Spinal cord (tissue), 10 donors: ENCODE data around the gene DUOXA1. TPM values are rescaled to one million over a fixed set of nuclear protein-coding genes. Genes with fewer than 3 reads are reported as not detected.

Source experiments
- DNase-seq, 6 donors: peaks; one replicate each; pipeline versions ENCODE4 v3.0.0 to v3.0.0-alpha.2; 2013 to 2015; ENCODE audit warnings: low spot score in 6 of 6, low read depth in 4 of 6
- H3K27ac ChIP-seq: one replicate; pipeline ENCODE4 v1.5.1; 2013; ENCODE audit warnings: low read depth, low read length, control low read depth
- H3K27me3 ChIP-seq: one replicate; pipeline ENCODE4 v1.6.1; 2013; ENCODE audit warnings: low read length; ENCODE audit not compliant: control insufficient read depth, insufficient read depth
- H3K36me3 ChIP-seq: one replicate; pipeline ENCODE4 v1.6.1; 2013; ENCODE audit warnings: low read length; ENCODE audit not compliant: control insufficient read depth, insufficient read depth
- H3K4me1 ChIP-seq: one replicate; pipeline ENCODE4 v1.6.1; 2013; ENCODE audit warnings: low read length; ENCODE audit not compliant: control insufficient read depth, insufficient read depth
- H3K4me3 ChIP-seq: one replicate; pipeline ENCODE4 v1.5.1; 2013; ENCODE audit warnings: low read depth, low read length, control low read depth
- H3K9me3 ChIP-seq: one replicate; pipeline ENCODE4 v1.6.1; 2013; ENCODE audit warnings: low read length; ENCODE audit not compliant: control insufficient read depth, insufficient read depth
- WGBS: methylation state at CpG from one replicate; pipeline ENCODE4 v1.1.5; 2013; ENCODE audit warnings: missing lambda C conversion rate; ENCODE audit not compliant: insufficient coverage; 5-methylcytosine and 5-hydroxymethylcytosine counted together
- polyA plus RNA-seq, 2 donors: library from polyadenylated mRNA; unstranded; fragments of 120-200 nt; gene quantifications; one replicate each; pipeline ENCODE4 v1.2.1, GENCODE V29; 2013; ENCODE audit not compliant: insufficient read length in 2 of 2
- total RNA-seq, 2 donors: library from RNA; depleted of rRNA in 1 of 2; stranded (reverse); fragments of 120-200 nt in 1 of 2; fragments of >200 nt in 1 of 2; gene quantifications; one replicate each; pipeline versions ENCODE4 v1.2.3 to v1.2.4, GENCODE V29; 2013 to 2014
- donor health status: healthy.

Gene DUOXA1
- total and polyA plus RNA-seq, 4 donors: 0.11 TPM; not detected in 3

DNA sequence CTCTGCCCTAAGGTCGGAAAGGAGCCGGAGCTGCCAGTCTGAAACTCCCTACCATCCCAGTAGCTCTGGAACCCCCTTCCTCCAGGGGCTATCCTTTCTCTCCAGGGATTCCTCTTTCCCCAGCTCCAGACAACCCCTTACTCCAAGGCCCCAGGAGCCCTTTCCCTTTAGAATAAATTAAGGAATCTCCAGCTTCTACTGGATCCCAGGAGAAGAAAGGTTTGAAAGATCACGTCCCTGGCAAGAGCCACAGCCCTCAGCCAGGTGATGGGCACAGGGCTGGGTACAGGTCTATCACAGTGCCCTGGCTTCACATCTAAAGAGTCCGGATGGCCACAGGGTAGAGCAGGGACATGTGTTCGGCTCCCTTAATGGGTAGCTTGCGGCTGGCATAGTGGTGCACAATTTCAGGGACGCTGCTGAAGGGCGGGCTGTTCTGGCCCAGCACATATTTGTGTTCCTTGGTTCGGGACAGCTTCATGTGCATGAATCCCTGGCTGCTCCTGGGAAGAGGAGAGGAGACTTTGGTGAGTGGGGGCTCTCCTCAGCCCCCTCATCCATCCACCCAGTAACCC, 38.0 kb upstream of the DUOXA1 start:
- H3K27ac ChIP-seq: peak overlapping the region; percentile 93
- peak overlapping the region; percentile 48 for H3K4me3 ChIP-seq
- peaks cover 31% of the 10 kb centered on the region for H3K36me3 ChIP-seq
- DNase-seq: no peak
- 81% methylated on average over 5 of the region's 9 CpGs for WGBS
- H3K4me1 ChIP-seq: peaks cover 49% of the 10 kb centered on the region
- H3K27me3 ChIP-seq: no peaks in the 10 kb centered on the region
- no peaks in the 10 kb centered on the region for H3K9me3 ChIP-seq

DNA sequence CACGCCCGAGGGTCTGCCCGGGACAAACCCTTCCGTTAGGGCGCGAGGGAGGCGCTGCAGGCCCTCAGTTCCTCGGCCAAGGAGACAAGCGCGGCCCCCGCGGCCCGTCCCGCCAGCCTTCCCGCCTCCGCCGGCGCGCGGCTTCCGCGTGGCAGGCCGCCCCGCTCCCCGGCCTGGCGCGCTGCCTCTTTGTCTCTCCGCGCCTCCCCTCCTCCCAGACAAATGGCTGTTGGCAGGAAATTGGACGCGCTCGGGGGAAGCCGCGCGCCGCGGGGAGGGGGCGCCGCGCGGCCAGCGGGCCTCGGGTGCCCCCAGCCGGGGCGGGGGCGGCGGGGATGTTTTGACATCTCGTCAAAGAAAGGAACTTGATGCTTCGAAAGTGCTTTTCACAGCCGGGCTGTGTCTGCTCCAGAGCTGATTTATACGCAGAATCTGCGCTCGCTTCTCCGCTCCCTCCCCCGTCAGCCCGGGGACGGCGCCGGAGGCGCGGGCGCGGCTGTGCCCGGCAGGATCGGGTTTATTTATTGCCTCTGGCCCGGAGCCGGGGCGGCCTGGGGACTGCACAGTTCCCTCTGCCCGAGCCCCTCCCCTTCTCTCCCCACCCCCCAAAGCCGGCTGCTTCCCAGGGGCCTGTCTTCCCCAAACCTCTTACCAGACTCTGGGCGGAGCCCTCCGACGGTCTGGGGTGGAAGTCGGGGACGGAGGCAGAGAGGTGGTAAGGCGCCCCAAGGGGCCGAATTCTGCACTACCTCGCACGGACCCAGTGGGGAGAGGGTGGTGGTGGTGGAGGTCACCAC, 37.4 kb upstream of the DUOXA1 start:
- peaks cover 50% of the 10 kb centered on the region for H3K4me1 ChIP-seq
- H3K27ac ChIP-seq: peak overlapping the region; percentile 93
- WGBS: under 1% methylated on average over 68 of the region's 79 CpGs

DNA sequence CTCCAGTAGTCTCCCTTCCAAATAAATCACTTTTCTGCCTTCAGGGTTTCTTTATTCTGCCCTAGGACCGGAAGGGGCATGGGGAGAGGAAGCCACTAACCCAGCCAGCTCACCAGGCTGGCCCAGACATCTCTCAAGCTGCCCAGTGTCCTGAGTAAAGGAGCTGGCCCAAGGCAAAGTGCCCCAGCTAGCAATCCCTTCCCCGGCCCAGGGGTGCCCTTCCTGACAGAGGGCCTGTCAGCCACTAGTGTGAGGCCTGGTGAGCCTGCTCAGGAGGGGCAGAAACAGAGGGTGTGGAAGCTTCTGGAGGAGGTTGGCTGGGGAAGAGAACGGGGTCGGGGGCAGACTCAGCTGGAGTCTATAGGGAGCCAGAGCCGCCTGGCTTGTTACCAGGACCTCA, 35.9 kb upstream of the DUOXA1 start:
- Histone ChIP-seq H3K27ac (no peak overlapping the region), H3K9me3 (no peaks in the 10 kb centered on the region), H3K4me1 (peaks cover 50% of the 10 kb centered on the region), H3K27me3 (no peaks in the 10 kb centered on the region), H3K36me3 (peaks cover 15% of the 10 kb centered on the region), H3K4me3 (no peak overlapping the region)
- no peak for DNase-seq
- WGBS: 82% methylated on average over 2 of the region's 5 CpGs

More for the DNA sequence above, 37.4 kb upstream of the DUOXA1 start:
- no peaks in the 10 kb centered on the region for H3K27me3 ChIP-seq
- DNase-seq: peak in 5 of 6 donors; percentile 57 to 97 (median 75)
- H3K4me3 ChIP-seq: peak overlapping the region; percentile 48
- H3K36me3 ChIP-seq: peaks cover 28% of the 10 kb centered on the region
- no peaks in the 10 kb centered on the region for H3K9me3 ChIP-seq

DNA sequence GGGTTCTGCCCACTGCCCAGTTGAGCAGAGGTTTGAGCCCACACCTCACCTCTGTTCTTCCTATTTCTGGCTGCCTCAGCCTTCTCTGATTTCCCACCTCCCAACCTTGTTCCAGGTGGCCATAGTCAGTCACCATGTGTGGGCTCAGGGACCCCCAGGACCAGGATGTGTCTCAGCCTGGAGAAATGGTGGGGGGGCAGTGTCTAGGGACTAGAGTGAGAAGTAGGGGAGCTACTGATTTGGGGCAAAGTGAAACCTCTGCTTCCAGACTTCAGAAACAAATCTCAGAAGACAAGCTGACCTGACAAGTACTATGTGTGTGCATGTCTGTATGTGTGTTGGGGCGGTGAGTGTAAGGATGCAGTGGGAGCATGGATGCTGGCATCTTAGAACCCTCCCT, 35.2 kb upstream of the DUOXA1 start:
- no peak overlapping the region for H3K27ac ChIP-seq
- no peaks in the 10 kb centered on the region for H3K27me3 ChIP-seq
- no CpG with 5 or more reads among the region's 1 CpG for WGBS
- peaks cover 15% of the 10 kb centered on the region for H3K36me3 ChIP-seq
- DNase-seq: no peak
- H3K4me3 ChIP-seq: no peak overlapping the region
- H3K4me1 ChIP-seq: peaks cover 49% of the 10 kb centered on the region
- no peaks in the 10 kb centered on the region for H3K9me3 ChIP-seq

DNA sequence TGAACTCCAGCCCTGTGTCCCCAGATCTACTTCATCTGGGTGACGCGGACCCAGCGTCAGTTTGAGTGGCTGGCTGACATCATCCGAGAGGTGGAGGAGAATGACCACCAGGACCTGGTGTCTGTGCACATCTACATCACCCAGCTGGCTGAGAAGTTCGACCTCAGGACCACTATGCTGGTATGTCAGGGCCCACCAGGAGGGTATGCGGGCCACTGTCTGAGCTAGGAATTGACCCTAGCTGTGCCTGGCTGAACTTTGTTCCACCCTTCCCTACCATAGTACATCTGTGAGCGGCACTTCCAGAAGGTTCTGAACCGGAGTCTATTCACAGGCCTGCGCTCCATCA, 33.8 kb upstream of the DUOXA1 start:
- Histone ChIP-seq H3K36me3 (peaks cover 11% of the 10 kb centered on the region), H3K27me3 (no peaks in the 10 kb centered on the region), H3K9me3 (no peaks in the 10 kb centered on the region), H3K27ac (no peak overlapping the region), H3K4me3 (no peak overlapping the region), H3K4me1 (peaks cover 39% of the 10 kb centered on the region)
- no peak for DNase-seq
- WGBS: 90% methylated on average over 9 of the region's 9 CpGs

DNA sequence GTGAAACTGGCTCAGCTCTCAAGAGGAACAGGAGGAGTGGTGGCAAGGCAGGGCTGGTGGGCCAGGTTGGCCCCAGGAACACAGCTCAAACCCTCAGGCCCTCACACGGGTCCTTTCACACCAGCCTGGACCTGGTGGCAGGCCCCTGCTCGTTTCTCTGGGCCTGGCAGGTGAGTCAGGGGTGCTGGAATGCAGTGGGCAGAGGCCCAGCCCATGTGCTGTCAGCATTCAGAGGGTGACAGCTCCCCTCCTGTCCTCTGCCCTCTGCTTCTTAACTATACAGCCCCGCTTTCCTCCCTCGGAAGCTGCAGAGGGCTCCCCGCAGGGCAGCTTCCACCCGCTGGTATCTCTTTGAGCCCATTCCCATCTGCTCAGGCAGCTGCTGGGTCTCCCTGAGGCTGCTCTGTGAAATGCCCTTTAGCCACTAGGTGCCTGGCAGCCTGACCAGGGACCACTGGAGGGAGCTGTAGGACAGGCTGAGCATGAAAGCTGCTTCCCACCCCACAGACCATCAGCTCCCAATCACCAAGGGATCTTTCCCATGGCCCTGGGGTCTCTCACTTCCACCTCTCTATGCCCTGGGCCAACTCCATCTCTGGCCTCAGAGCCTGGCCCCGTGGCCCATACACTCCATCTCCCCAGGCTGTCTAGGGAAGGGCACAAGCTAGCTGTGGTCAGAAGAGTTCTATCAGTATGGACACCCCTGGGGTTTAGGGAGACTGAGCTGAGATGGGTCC, 33.3 kb upstream of the DUOXA1 start:
- DNase-seq: peak in 4 of 6 donors; percentile 42 to 89 (median 73)
- H3K36me3 ChIP-seq: peaks cover 8% of the 10 kb centered on the region
- WGBS: 5% methylated on average over 4 of the region's 7 CpGs
- H3K4me3 ChIP-seq: no peak overlapping the region
- H3K9me3 ChIP-seq: no peaks in the 10 kb centered on the region
- H3K27ac ChIP-seq: no peak overlapping the region
- no peaks in the 10 kb centered on the region for H3K27me3 ChIP-seq
- H3K4me1 ChIP-seq: peaks cover 40% of the 10 kb centered on the region

DNA sequence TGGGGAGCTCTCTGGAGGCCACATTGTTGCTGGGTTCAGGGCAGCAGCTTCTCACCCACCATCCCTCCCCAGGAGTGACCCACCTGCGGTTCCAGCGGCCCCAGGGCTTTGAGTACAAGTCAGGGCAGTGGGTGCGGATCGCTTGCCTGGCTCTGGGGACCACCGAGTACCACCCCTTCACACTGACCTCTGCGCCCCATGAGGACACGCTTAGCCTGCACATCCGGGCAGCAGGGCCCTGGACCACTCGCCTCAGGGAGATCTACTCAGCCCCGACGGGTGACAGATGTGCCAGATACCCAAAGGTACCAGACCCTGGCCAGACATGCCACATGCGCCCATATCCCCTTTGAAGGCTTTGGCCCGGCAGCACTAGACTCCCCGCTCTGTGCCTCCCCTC, 32.0 kb upstream of the DUOXA1 start:
- H3K36me3 ChIP-seq: peaks cover 3% of the 10 kb centered on the region
- no peak overlapping the region for H3K4me3 ChIP-seq
- H3K27me3 ChIP-seq: no peaks in the 10 kb centered on the region
- no peak overlapping the region for H3K27ac ChIP-seq
- 97% methylated on average over 14 of the region's 14 CpGs for WGBS
- no peak for DNase-seq
- peaks cover 37% of the 10 kb centered on the region for H3K4me1 ChIP-seq
- H3K9me3 ChIP-seq: no peaks in the 10 kb centered on the region

DNA sequence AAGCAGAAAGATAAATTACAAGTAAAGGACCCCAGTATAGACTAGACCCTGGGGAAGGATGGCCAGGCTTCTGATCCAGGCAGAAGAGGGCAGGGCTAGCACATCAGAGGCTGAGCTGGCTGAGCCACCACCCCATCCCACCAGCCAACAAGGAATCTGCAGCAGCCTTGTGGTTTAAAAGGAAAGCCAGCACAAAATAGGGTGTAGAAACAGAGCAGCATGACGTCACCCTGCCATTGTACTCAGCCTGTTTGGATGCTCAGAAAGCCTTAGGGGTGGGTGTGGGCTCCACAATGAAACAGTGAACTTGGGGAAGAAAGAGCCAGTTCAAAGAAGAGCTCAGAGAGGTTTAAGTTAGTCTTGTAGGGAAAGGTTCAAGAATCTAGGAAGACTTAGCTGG, 28.3 kb upstream of the DUOXA1 start:
- no peaks in the 10 kb centered on the region for H3K9me3 ChIP-seq
- no peaks in the 10 kb centered on the region for H3K27me3 ChIP-seq
- peaks cover 20% of the 10 kb centered on the region for H3K4me1 ChIP-seq
- no peak overlapping the region for H3K27ac ChIP-seq
- peak in 2 of 6 donors; percentile 60 to 61 for DNase-seq
- WGBS: 7% methylated on average over 1 of the region's 1 CpG
- no peak overlapping the region for H3K4me3 ChIP-seq
- H3K36me3 ChIP-seq: no peaks in the 10 kb centered on the region

DNA sequence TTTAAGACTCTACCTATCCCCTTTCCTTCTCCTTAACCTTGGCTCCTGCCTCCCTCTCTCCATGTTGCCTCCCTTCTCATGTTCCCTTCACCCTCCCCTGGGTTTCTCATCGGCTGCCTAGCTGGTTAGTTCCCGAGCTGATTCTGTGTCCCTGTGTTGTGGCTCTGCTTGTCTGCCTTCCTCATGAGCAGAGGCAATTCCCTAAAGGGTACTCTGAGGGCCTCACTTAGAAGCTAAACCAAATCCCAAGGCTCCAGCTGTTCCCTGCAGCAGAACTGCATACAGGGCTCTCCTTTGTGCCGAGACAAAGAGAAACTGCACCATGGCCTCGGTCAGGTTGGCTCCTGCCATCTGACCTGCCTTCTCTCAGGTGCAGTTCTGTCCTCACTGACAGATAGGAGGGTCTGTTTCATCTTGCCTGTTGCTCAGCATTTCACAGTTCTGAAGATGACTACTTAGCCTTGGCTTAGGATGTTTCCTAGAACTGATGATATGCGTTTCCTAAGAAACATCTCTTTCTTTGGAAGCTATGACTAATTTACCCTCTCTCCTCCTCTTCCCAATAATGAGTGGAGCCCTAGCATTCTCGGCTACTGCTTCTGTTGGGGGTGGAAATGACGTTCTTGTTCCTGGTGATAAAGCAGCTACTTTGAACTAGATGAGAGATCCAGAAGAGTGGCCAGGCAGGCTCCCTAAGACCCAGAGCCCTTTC, 27.2 kb upstream of the DUOXA1 start:
- H3K9me3 ChIP-seq: no peaks in the 10 kb centered on the region
- H3K27ac ChIP-seq: no peak overlapping the region
- 65% methylated on average over 5 of the region's 7 CpGs for WGBS
- H3K4me3 ChIP-seq: no peak overlapping the region
- peaks cover 15% of the 10 kb centered on the region for H3K4me1 ChIP-seq
- H3K27me3 ChIP-seq: no peaks in the 10 kb centered on the region
- H3K36me3 ChIP-seq: peaks cover 7% of the 10 kb centered on the region
- peak in 1 of 6 donors; percentile 57 for DNase-seq
